ENCODE results near the gene PDE2A.

- TF ChIP-seq CREB5 (CRISPR knock-in tag; IDR thresholded peaks at IDR 0.05; ENCODE audit: low read depth) (no peak), ZC3H10 (CRISPR knock-in tag; IDR thresholded peaks at IDR 0.05) (no peak), PPARA (CRISPR knock-in tag; IDR thresholded peaks at IDR 0.05; ENCODE audit: borderline replicate concordance) (no peak), PATZ1 (CRISPR knock-in tag; IDR thresholded peaks at IDR 0.05; ENCODE audit: borderline replicate concordance) (no peak), ARNTL (CRISPR knock-in tag; IDR thresholded peaks at IDR 0.05; ENCODE audit: borderline replicate concordance, low read depth) (no peak), TSHZ2 (CRISPR knock-in tag; IDR thresholded peaks at IDR 0.05) (no peak), ESRRG (CRISPR knock-in tag; IDR thresholded peaks at IDR 0.05) (no peak)
These were observed 47.4 kb upstream of the PDE2A start for GRCh38 chr11:72721689-72722049.

Data from SK-N-SH treated with all-trans-retinoic acid at 6 μM for 48 hours (cell line).